Small intestine (tissue), 7 donors: ENCODE measurements around the gene PLEKHA4. TPM values are rescaled to one million over a fixed set of nuclear protein-coding genes. Genes with fewer than 3 reads are reported as not detected.
"Not testable (repeated sequence)": the region's sequence is repeated elsewhere in the genome, so short reads cannot be mapped to it uniquely, and the experiment has no call there.

Source experiments
- DNase-seq, 2 donors: peaks; one replicate each; pipeline versions ENCODE4 v3.0.0 to v3.0.0-alpha.2; 2013
- FAIRE-seq: peaks from 2 replicates; lab custom pipeline; 2012; peaks lifted over from hg19 to GRCh38; lab: Jason Lieb, UNC
- H3K27ac ChIP-seq, 3 donors: one replicate each; pipeline ENCODE4 v1.5.1; 2013; ENCODE audit warnings: low read length in 2 of 3, mild to moderate bottlenecking in 2 of 3, control low read depth in 1 of 3, inconsistent platforms in 1 of 3, low read depth in 1 of 3, moderate library complexity in 1 of 3
- H3K27me3 ChIP-seq, 3 donors: one replicate each; pipeline ENCODE4 v1.6.1; 2013; ENCODE audit warnings: low read length in 3 of 3, inconsistent platforms in 1 of 3; ENCODE audit not compliant: control insufficient read depth in 3 of 3, insufficient read depth in 3 of 3
- H3K36me3 ChIP-seq, 3 donors: one replicate each; pipeline ENCODE4 v1.6.1; 2013; ENCODE audit warnings: low read length in 3 of 3, inconsistent platforms in 1 of 3, low read depth in 1 of 3, mild to moderate bottlenecking in 1 of 3, moderate library complexity in 1 of 3; ENCODE audit not compliant: control insufficient read depth in 3 of 3, insufficient read depth in 2 of 3
- H3K4me1 ChIP-seq, 3 donors: one replicate each; pipeline ENCODE4 v1.6.1; 2013; ENCODE audit warnings: low read length in 2 of 3, inconsistent platforms in 1 of 3, low read depth in 1 of 3, mild to moderate bottlenecking in 1 of 3, moderate library complexity in 1 of 3; ENCODE audit not compliant: control insufficient read depth in 3 of 3, insufficient read depth in 2 of 3
- H3K4me3 ChIP-seq, 3 donors: one replicate each; pipeline ENCODE4 v1.5.1; 2013; ENCODE audit warnings: low read length in 3 of 3, control low read depth in 1 of 3, inconsistent platforms in 1 of 3, low read depth in 1 of 3, mild to moderate bottlenecking in 1 of 3, moderate library complexity in 1 of 3
- H3K9me3 ChIP-seq, 2 donors: one replicate each; pipeline ENCODE4 v1.6.1; 2013; ENCODE audit warnings: low read depth in 1 of 2, low read length in 1 of 2; ENCODE audit not compliant: control insufficient read depth in 2 of 2, insufficient read depth in 1 of 2
- WGBS, 3 donors: extraction: QIAGEN DNeasy Blood & Tissue Kit; methylation state at CpG; one replicate each; pipeline ENCODE4 v1.1.7; 2013; 5-methylcytosine and 5-hydroxymethylcytosine counted together
- polyA plus RNA-seq, 4 donors: library from polyadenylated mRNA; stranded (reverse) in 3 of 4; unstranded in 1 of 4; fragments of 200-250 nt in 3 of 4; fragments of 120-200 nt in 1 of 4; gene quantifications; one replicate each; pipeline versions ENCODE4 v1.2.1 to v1.2.3, GENCODE V29; 2013
- donor health status: healthy with polysubstance abuse.
- donor health status: control.
- donor health status: control.
- donor health status: Bipolar disorder and iron deficiency.
- donor health status: healthy.

PLEKHA4 gene
- polyA plus RNA-seq, 4 donors: 4.0 to 20.3 (median 12.8) TPM

GRCh38 chr19:48872884-48873475 is 4.6 kb upstream of the PLEKHA4 start:
- H3K27me3 ChIP-seq: no peaks in the 10 kb centered on the region
- FAIRE-seq (no peak), DNase-seq (peak; percentile 95 to 96)
- H3K4me1 ChIP-seq: peaks cover 0 to 48% (median 3%) of the 10 kb centered on the region in 3 donors
- H3K9me3 ChIP-seq: no peaks in the 10 kb centered on the region
- peaks cover 4 to 49% (median 8%) of the 10 kb centered on the region in 3 donors for H3K36me3 ChIP-seq
- H3K27ac ChIP-seq: peak overlapping the region; percentile 99 to 100 (median 100)
- WGBS, 3 donors: 1 to 3% (median 2%) methylated on average over 14 of the region's 14 CpGs
- peak overlapping the region; percentile 95 to 97 (median 97) for H3K4me3 ChIP-seq

DNA sequence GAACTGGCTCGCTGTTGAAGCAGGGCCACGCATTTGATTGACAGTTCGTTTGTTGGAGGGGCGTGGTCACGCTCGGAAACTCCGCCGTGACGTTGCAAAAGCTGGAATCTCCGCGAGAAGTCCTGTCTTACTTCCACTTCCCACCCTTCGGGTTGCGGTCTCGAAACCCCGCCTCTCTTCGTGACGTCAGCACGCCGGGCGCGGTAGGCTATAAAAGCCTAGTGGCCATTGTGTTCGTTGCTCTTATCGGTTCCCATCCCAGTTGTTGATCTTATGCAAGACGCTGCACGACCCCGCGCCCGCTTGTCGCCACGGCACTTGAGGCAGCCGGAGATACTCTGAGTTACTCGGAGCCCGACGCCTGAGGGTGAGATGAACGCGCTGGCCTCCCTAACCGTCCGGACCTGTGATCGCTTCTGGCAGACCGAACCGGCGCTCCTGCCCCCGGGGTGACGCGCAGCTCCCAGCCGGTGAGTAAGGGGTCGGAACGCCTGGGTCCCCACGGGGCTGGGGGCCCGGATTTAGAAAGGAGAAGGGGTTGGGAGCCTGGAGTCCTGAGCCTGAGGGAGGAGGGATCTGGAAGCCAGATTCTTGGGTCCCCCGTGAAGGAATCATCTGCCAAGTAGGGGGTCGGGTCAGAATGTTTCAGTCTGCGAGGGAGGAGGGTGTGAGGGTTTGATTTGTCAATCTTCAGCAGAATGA is 3.9 kb upstream of the PLEKHA4 start, which contains the start of gene PPP1R15A:
TSS of gene PPP1R15A (plus strand) at position 240 of the 702 bp plus-strand sequence. CDS start 813 bp downstream, outside the sequence.
- peaks cover 0 to 50% (median 3%) of the 10 kb centered on the region in 3 donors for H3K4me1 ChIP-seq
- no peak for FAIRE-seq
- 0 to 1% (median 0%) methylated on average over 53 of the region's 53 CpGs for WGBS, 3 donors

DNA sequence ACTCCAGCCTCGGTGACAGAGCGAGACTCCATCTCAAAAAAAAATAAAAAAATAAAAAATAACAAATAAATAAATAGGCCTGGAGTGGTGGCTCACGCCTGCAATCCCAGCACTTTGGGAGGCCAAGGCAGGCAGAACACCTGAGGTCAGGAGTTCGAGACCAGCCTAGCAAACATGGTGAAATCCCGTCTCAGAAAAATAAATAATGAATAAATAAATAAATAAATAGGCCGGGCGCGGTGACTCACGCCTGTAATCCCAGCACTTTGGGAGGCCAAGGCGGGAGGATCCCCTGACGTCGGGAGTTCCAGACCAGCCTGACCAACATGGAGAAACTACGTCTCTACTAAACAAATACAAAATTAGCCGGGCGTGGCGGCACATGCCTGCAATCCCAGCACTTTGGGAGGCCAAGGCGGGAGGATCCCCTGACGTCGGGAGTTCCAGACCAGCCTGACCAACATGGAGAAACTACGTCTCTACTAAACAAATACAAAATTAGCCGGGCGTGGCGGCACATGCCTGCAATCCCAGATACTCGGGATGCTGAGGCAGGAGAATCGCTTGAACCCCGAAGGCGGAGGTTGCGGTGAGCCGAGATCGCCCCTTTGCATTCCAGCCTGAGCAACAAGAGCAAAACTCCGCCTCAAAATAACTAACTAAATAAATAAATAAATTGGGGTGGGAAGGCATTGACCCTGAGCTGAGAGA is 3.2 kb upstream of the PLEKHA4 start:
- peak overlapping the region; percentile 6 to 100 (median 99) for H3K27ac ChIP-seq
- WGBS, 3 donors: 50 to 71% (median 66%) methylated on average over 23 to 31 of the region's 31 CpGs
- H3K36me3 ChIP-seq: peaks cover 4 to 36% (median 8%) of the 10 kb centered on the region in 3 donors
- peak overlapping the region in 1 of 3 donors; percentile 95 for H3K4me3 ChIP-seq
- not testable (repeated sequence) for H3K9me3 ChIP-seq, FAIRE-seq, H3K27me3 ChIP-seq, DNase-seq
- peaks cover 0 to 57% (median 3%) of the 10 kb centered on the region in 3 donors for H3K4me1 ChIP-seq

More for the DNA sequence above, 3.9 kb upstream of the PLEKHA4 start, which contains the start of gene PPP1R15A:
- peak; percentile 99 for DNase-seq
- H3K4me3 ChIP-seq: peak within 1 kb of the TSS; percentile 95 to 97 (median 97)
- no peaks in the 10 kb centered on the region for H3K27me3 ChIP-seq
- no peaks in the 10 kb centered on the region for H3K9me3 ChIP-seq
- peaks cover 4 to 43% (median 8%) of the 10 kb centered on the region in 3 donors for H3K36me3 ChIP-seq
- H3K27ac ChIP-seq: peak within 1 kb of the TSS; percentile 99 to 100 (median 100)

DNA sequence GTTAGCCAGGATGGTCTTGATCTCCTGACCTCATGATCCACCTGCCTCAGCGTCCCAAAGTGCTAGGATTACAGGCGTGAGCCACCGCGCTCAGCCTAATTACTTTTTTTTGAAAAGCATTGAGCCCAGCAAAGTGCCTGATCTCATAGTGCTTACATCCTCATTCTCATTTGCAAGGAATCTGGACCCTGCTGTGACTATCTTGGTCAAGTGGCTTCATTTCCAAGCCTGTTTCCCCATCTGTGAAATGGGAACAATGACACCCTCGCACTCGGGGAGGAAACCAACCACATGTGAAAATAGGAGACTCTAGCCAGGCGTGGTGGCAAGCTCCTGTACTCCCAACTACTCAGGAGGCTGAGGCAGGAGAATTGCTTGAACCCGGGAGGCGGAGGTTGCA is 1.6 kb upstream of the PLEKHA4 start:
- H3K4me1 ChIP-seq: peaks cover 0 to 50% (median 3%) of the 10 kb centered on the region in 3 donors
- FAIRE-seq (no peak), DNase-seq (no peak)
- no peak overlapping the region for H3K27ac ChIP-seq
- H3K36me3 ChIP-seq: peaks cover 4 to 21% (median 8%) of the 10 kb centered on the region in 3 donors
- no peak overlapping the region for H3K4me3 ChIP-seq
- no peaks in the 10 kb centered on the region for H3K27me3 ChIP-seq
- WGBS, 3 donors: 93% methylated on average over 9 of the region's 9 CpGs
- no peaks in the 10 kb centered on the region for H3K9me3 ChIP-seq

GRCh38 chr19:48867746-48868113 is 687 bp downstream of the PLEKHA4 start:
- Histone ChIP-seq H3K27me3 (no peaks in the 10 kb centered on the region), H3K4me3 (peak overlapping the region in 1 of 3 donors; percentile 20), H3K4me1 (peaks cover 0 to 32% (median 0%) of the 10 kb centered on the region in 3 donors), H3K36me3 (peaks cover 0 to 12% (median 2%) of the 10 kb centered on the region in 3 donors), H3K9me3 (no peaks in the 10 kb centered on the region), H3K27ac (peak overlapping the region in 2 of 3 donors; percentile 54 to 78)
- WGBS, 3 donors: 5 to 53% (median 40%) methylated on average over 6 to 7 of the region's 7 CpGs
- FAIRE-seq (no peak), DNase-seq (peak; percentile 35 to 52)

DNA sequence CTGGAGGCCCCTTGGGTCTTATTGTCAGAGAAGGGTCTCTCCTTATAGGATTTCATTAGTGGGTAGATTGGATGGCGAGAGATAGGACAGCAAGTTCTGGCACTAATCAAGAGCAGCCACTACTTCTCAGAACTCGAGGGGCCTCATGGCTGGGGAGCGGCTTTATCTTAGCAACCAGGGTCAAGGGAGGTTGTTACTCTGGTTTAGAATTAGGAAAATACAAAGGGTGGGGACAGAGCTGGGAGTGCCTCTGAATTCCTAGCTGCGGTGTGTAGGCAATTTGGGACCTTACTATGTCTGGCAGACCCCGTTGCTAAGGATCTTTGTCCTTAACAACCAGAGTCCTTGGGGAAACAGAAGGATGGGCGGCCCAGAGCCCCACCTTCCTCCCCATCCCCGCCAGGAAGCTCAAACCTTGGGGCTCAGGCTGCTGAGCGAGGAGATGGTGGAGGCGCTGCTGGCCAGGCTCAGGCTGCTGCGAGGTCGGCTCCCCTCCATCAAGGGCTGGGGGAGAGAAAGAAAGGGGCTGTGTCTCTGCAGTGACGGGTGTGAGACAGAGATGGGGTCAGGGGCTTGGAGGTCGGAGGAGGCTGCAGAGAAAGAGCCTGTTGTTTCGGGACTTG is 1.2 kb downstream of the PLEKHA4 start:
- H3K4me1 ChIP-seq: peaks cover 0 to 32% (median 0%) of the 10 kb centered on the region in 3 donors
- peak overlapping the region in 1 of 3 donors; percentile 20 for H3K4me3 ChIP-seq
- peak; percentile 71 to 77 for DNase-seq
- H3K36me3 ChIP-seq: peaks cover 0 to 12% (median 2%) of the 10 kb centered on the region in 3 donors
- H3K27ac ChIP-seq: peak overlapping the region in 2 of 3 donors; percentile 54 to 78
- no peaks in the 10 kb centered on the region for H3K9me3 ChIP-seq
- FAIRE-seq: no peak
- no peaks in the 10 kb centered on the region for H3K27me3 ChIP-seq
- 24 to 51% (median 47%) methylated on average over 14 of the region's 14 CpGs for WGBS, 3 donors

DNA sequence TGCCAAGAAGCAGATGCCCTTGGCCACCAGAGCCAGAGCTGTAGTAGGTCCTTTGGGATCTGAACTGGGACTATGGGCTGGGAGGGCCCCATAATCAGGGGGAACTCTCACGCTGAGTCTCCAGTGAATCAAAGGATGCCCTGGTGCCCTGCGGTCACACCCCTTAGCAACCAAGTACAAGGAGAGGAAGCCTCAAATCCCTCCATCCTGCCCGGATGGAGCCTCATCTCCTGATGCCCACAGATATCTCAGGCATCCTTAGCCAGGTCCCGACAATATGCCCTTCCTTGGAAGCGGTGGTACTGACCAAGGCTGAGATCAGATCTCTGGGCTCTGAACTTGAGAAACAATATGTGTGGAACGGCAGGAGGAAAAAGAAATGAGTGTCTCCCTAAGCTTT is 1.7 kb downstream of the PLEKHA4 start:
- H3K36me3 ChIP-seq: peaks cover 0 to 15% (median 2%) of the 10 kb centered on the region in 3 donors
- no peak overlapping the region for H3K4me3 ChIP-seq
- no peak for FAIRE-seq
- H3K9me3 ChIP-seq: no peaks in the 10 kb centered on the region
- H3K4me1 ChIP-seq: peaks cover 0 to 30% (median 0%) of the 10 kb centered on the region in 3 donors
- peak overlapping the region in 2 of 3 donors; percentile 54 to 78 for H3K27ac ChIP-seq
- 41 to 60% (median 51%) methylated on average over 6 of the region's 6 CpGs for WGBS, 3 donors
- peak in 1 of 2 donors; percentile 49 for DNase-seq
- H3K27me3 ChIP-seq: no peaks in the 10 kb centered on the region
